GM12864 (cell line): ENCODE measurements around the gene TET2.

Source experiments
- DNase-seq: peaks from one replicate; pipeline ENCODE4 v3.0.0-alpha.2; 2011; ENCODE audit warnings: low read depth
- H3K4me3 ChIP-seq: 2 replicates; pipeline ENCODE4 v1.5.1; 2011; ENCODE audit warnings: mild to moderate bottlenecking, low read depth, low read length, control low read depth
- TF ChIP-seq, protein P1 (sequence below): IDR thresholded peaks from 2 replicates; pipeline ENCODE4 v1.5.1; 2011; ENCODE audit warnings: low read depth, mild to moderate bottlenecking, moderate library complexity, low read length, control low read depth, inconsistent platforms; ENCODE audit errors: missing control alignments

TET2 gene

DNA sequence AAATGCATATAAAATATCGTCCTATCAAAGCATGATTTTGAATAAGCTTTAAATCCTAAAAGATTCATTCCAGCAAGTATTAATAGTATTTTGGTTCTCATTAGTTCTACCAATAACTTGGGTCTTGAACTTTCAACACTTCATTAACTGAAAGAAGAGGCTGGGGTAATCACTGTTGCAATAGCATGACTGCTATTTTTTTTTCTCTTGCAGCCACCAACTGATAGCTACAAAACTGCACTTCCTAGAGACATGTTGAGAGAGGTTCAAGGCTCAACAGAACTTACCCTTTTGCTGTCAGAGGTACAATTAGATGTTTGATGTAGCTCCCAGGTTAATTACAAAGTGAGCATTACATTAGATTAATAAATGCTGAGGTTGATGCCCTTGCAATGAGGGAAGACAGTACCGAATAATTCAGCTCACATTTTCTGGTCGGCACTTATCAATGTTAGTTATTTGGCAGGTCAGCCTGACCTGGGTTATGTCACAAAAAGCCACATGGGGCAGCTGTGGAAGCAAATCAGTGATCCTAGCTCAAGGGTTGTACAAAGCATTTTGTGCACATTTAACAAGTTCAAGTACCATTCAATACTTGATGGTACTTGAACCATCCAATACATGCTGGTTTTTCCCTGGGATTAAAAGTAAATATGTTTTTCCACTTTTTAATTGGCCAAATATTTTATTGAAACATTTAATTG lies 29.9 kb upstream of the TET2 start:
- TF ChIP-seq, protein P1, sequence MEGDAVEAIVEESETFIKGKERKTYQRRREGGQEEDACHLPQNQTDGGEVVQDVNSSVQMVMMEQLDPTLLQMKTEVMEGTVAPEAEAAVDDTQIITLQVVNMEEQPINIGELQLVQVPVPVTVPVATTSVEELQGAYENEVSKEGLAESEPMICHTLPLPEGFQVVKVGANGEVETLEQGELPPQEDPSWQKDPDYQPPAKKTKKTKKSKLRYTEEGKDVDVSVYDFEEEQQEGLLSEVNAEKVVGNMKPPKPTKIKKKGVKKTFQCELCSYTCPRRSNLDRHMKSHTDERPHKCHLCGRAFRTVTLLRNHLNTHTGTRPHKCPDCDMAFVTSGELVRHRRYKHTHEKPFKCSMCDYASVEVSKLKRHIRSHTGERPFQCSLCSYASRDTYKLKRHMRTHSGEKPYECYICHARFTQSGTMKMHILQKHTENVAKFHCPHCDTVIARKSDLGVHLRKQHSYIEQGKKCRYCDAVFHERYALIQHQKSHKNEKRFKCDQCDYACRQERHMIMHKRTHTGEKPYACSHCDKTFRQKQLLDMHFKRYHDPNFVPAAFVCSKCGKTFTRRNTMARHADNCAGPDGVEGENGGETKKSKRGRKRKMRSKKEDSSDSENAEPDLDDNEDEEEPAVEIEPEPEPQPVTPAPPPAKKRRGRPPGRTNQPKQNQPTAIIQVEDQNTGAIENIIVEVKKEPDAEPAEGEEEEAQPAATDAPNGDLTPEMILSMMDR: no peak
- DNase-seq: no peak
- no peak overlapping the region for H3K4me3 ChIP-seq

DNA sequence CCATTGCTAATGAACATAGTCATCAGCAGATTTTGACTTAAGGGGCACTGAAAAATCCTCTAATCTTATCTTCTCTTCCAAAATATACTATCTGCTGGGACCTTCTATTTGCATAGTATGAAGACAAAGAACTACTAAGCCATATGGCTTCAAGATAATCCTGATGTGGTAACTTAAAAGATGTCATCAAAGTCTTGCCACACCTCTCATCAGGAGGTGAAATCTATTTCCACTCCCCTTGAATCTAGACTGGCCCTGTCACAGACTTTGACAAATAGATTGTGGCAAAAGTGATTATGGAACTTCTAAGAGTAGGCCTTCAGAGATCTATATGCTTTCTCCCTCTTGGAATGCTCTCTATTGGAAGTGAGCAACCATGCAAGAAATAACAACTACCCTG lies 27.3 kb upstream of the TET2 start:
- TF ChIP-seq, protein P1: no peak
- H3K4me3 ChIP-seq: no peak overlapping the region
- DNase-seq: no peak

DNA sequence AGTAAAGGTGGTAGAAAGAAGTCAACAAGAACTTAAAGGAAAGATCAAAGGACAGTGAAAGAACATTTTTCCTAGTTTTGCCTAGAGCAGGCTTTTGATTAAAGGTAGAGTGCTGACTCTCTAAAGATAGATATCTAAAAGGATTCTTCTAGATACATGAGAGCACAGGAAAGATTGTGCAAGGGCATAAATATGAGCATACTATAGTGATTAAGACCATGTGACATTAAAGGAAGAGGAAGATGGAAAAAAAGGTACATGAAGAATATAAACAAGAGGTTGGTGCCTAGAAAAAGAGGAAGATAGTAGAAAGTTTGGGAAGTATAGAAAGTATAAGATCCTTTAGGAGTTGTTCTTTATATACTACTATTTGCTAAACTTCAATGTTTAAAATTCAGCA lies 26.1 kb upstream of the TET2 start:
- DNase-seq: no peak
- no peak overlapping the region for H3K4me3 ChIP-seq
- TF ChIP-seq, protein P1: no peak

DNA sequence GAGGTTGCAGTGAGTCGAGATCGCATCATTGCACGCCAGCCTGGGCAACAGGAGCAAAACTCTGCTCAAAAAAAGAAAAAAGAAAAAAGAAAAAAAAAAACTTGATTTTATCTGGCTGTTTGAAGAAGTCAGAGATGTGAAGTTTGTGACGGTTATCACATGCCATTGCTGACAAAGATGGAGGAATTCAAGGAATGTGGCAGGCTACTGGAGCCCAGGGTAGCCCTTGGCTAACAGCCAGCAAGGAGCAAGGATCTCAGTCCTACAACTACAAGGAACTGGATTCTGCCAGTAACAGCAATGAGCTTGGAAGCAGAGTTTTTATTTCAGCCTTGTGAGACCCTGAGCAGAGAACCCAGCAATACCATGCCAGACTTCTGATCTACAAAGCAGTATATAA lies 24.3 kb upstream of the TET2 start:
- TF ChIP-seq, protein P1: no peak
- DNase-seq: no peak

DNA sequence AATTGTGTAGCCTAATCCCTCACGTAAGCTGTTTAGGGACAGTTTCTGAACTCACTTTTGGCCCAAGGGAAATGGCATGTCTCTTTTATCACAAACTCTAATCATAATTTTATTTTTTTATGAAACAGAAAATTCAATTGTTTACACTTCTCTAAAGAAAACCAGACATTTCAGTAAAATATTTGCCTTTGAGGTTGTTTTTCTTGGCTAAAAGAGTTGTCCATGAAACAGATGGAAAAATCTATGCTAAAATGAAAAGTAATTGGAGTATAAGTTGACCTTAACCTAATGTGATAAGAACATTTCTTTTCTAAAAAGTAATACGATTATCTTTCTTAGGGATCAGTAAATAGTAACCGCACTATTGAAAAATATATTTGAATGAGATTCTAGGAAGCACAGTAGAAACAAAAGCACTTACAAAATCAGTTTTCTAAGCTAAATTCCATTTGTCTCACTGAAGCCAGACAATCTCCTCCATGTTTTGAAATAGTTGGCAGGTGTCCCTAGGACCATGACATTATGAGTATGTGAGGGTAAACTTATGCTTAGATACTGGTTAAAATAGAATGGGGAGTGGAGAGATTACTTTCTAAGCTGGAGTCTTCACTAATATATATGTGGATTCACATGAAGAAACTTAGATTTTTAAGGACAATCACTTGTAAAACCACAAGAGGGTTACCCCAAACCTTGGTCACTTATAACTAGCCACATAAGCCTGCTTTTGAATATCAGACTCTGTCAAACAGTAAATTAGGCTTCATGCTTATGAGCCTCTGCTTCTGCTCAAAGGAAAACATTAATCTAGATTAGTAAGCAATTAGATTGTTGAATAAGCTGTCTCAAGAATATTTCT lies 20.1 kb upstream of the TET2 start:
- no peak overlapping the region for H3K4me3 ChIP-seq
- TF ChIP-seq, protein P1: no peak
- DNase-seq: no peak

More for the DNA sequence above, 24.3 kb upstream of the TET2 start:
- no peak overlapping the region for H3K4me3 ChIP-seq

DNA sequence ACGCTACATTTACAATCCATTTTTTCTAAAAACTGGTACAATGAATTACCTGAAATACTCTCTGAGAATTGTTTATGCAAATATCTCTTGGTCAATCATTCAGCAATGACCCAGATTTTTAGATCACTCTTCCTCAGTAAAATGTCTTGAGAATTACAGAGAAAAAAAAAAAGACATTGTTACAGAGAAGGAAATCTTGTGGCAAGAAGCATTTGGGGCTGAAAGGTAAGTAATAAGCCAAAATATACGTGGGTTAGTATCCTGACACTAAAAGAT lies 19.6 kb upstream of the TET2 start:
- H3K4me3 ChIP-seq: no peak overlapping the region
- DNase-seq: no peak
- TF ChIP-seq, protein P1: no peak

DNA sequence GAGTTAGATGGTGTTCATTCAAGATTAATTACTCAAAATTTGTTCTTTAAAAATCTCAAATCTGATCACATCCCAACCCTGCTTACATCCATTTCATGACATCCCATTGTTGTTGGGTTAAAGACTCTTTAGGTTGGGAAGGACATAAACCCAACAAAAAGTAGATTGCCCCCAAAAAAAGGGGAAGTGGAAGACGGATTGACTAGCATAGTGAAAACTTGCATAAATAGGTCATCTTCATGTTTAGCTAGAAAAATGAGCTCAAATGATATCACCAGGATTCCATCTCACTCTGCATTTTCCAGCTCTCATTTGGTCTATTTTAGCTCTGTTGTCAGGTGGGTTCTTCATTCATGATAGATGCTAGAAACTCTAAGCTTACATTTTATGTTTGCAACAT lies 18.5 kb upstream of the TET2 start:
- DNase-seq: no peak
- H3K4me3 ChIP-seq: no peak overlapping the region
- TF ChIP-seq, protein P1: no peak
